ENCODE measurements around the gene PCDH12.
A peak's percentile ranks its signal among the peaks of the same experiment; 100 is the strongest.
"Not testable (repeated sequence)": the region's sequence is repeated elsewhere in the genome, so short reads cannot be mapped to it uniquely, and the experiment has no call there.

PCDH12 gene

GRCh38 chr5:141935538-141935937, 22.5 kb downstream of the PCDH12 start:
- no peak for DNase-seq

- no peak for DNase-seq
Measured at GRCh38 chr5:141934099-141934844, 23.7 kb downstream of the PCDH12 start.

- no peak for DNase-seq
Measured at GRCh38 chr5:141933151-141933550, 24.9 kb downstream of the PCDH12 start.

GRCh38 chr5:141931694-141932093, 26.3 kb downstream of the PCDH12 start:
- DNase-seq = no peak

GRCh38 chr5:141929398-141930058, 28.5 kb downstream of the PCDH12 start:
- DNase-seq = no peak

GRCh38 chr5:141928051-141928450, 30.0 kb downstream of the PCDH12 start:
- no peak for DNase-seq

GRCh38 chr5:141926434-141926833, 31.6 kb downstream of the PCDH12 start:
- DNase-seq = no peak

GRCh38 chr5:141923448-141924313, 34.3 kb downstream of the PCDH12 start, which contains the start of gene DELE1:
Gene DELE1 (plus strand): TSS chr5:141923871. CDS start chr5:141923942, 71 bp downstream.
- DNase-seq = peak; percentile 70 to 71

- not testable (repeated sequence) for DNase-seq
Measured at GRCh38 chr5:141922827-141923447, 35.1 kb downstream of the PCDH12 start.

GRCh38 chr5:141920771-141921170, 37.2 kb downstream of the PCDH12 start:
- DNase-seq = no peak

- no peak for DNase-seq
Measured at GRCh38 chr5:141919218-141920119, 38.5 kb downstream of the PCDH12 start.

- no peak for DNase-seq
Measured at GRCh38 chr5:141917760-141918159, 40.2 kb downstream of the PCDH12 start.

- no peak for DNase-seq
Measured at GRCh38 chr5:141916522-141916921, 41.5 kb downstream of the PCDH12 start.

- DNase-seq = no peak
Measured at GRCh38 chr5:141915881-141916336, 42.1 kb downstream of the PCDH12 start.

- no peak for DNase-seq
Measured at GRCh38 chr5:141914797-141915196, 43.2 kb downstream of the PCDH12 start.

GRCh38 chr5:141914199-141914743, 43.7 kb downstream of the PCDH12 start:
- no peak for DNase-seq

GRCh38 chr5:141913560-141914198, 44.3 kb downstream of the PCDH12 start:
- DNase-seq = no peak

- DNase-seq = no peak
Measured at GRCh38 chr5:141910271-141910673, 47.7 kb downstream of the PCDH12 start.

GRCh38 chr5:141909212-141909611, 48.8 kb downstream of the PCDH12 start:
- no peak for DNase-seq

- DNase-seq = no peak
Measured at GRCh38 chr5:141908796-141909195, 49.2 kb downstream of the PCDH12 start.

- no peak for DNase-seq
Measured at GRCh38 chr5:141906972-141907371, 51.0 kb downstream of the PCDH12 start.
